GM12878 (cell line): ENCODE results near the gene CLPTM1L.

Experiments
- FOXM1 ChIP-seq: IDR thresholded peaks from 2 replicates; pipeline ENCODE4 v1.6.1; 2012; ENCODE audit warnings: low read depth, mild to moderate bottlenecking, inconsistent platforms, low read length, moderate library complexity
- GATAD2B ChIP-seq: fragments of 450-650 bp; conservative IDR thresholded peaks from 2 replicates; pipeline ENCODE4 v1.6.1; 2017; ENCODE audit warnings: low read depth, mild to moderate bottlenecking, moderate library complexity
- IKZF1 ChIP-seq: fragments of 450-650 bp; conservative IDR thresholded peaks from 2 replicates; pipeline ENCODE4 v1.6.1; 2017; ENCODE audit warnings: antibody characterized with exemption, mild to moderate bottlenecking
- MEF2B ChIP-seq: fragments of 450-650 bp; IDR thresholded peaks from 2 replicates; pipeline ENCODE4 v1.6.1; 2018; ENCODE audit warnings: mild to moderate bottlenecking, moderate library complexity; ENCODE audit not compliant: partially characterized antibody, poor library complexity, severe bottlenecking
- NBN ChIP-seq: fragments of 450-650 bp; IDR thresholded peaks from 2 replicates; pipeline ENCODE4 v1.6.1; 2016
- NFIC ChIP-seq: IDR thresholded peaks from 2 replicates; pipeline ENCODE4 v1.6.1; 2012; ENCODE audit warnings: low read depth, mild to moderate bottlenecking, inconsistent platforms, low read length, moderate library complexity
- NR2F1 ChIP-seq: fragments of 450-650 bp; conservative IDR thresholded peaks from 2 replicates; pipeline ENCODE4 v1.6.1; 2017; ENCODE audit warnings: mild to moderate bottlenecking
- PKNOX1 ChIP-seq: fragments of 450-650 bp; IDR thresholded peaks from 2 replicates; pipeline ENCODE4 v1.6.1; 2016; ENCODE audit warnings: mild to moderate bottlenecking
- POLR2AphosphoS5 ChIP-seq: IDR thresholded peaks from 2 replicates; pipeline ENCODE4 v1.6.1; 2011; ENCODE audit warnings: mild to moderate bottlenecking, low read length, inconsistent platforms
- TAF1 ChIP-seq: IDR thresholded peaks from 2 replicates; pipeline ENCODE4 v1.6.1; 2011; ENCODE audit warnings: mild to moderate bottlenecking, low read depth, low read length, borderline replicate concordance
- USF2 ChIP-seq: IDR thresholded peaks from 2 replicates; pipeline ENCODE4 v1.6.1; 2011; ENCODE audit warnings: low read depth, low read length, improper control_type of control experiment, borderline replicate concordance
- ZBTB11 ChIP-seq: fragments of 450-650 bp; formaldehyde crosslinking; IDR thresholded peaks from 2 replicates; pipeline ENCODE4 v1.5.0; 2022; ENCODE audit warnings: mild to moderate bottlenecking, missing genetic modification characterization
- TF ChIP-seq, protein P1 (sequence below), 3 experiments: IDR thresholded peaks in 2 of 3; conservative IDR thresholded peaks in 1 of 3; 2 replicates each; pipeline ENCODE4 v1.5.1; 2011; ENCODE audit warnings: low read depth in 3 of 3, low read length in 3 of 3, mild to moderate bottlenecking in 3 of 3, control low read depth in 2 of 3, moderate library complexity in 2 of 3, inconsistent platforms in 1 of 3, mixed read lengths in 1 of 3; ENCODE audit not compliant: control insufficient read depth in 2 of 3, insufficient read depth in 1 of 3; ENCODE audit errors: extremely low read depth in 1 of 3

- TF ChIP-seq PKNOX1 (no peak), NBN (no peak), MEF2B (no peak), FOXM1 (no peak), NR2F1 (no peak), TAF1 (no peak), IKZF1 (no peak), POLR2AphosphoS5 (no peak), GATAD2B (no peak), USF2 (no peak), ZBTB11 (CRISPR knock-in tag) (no peak), NFIC (no peak)
- TF ChIP-seq, protein P1, sequence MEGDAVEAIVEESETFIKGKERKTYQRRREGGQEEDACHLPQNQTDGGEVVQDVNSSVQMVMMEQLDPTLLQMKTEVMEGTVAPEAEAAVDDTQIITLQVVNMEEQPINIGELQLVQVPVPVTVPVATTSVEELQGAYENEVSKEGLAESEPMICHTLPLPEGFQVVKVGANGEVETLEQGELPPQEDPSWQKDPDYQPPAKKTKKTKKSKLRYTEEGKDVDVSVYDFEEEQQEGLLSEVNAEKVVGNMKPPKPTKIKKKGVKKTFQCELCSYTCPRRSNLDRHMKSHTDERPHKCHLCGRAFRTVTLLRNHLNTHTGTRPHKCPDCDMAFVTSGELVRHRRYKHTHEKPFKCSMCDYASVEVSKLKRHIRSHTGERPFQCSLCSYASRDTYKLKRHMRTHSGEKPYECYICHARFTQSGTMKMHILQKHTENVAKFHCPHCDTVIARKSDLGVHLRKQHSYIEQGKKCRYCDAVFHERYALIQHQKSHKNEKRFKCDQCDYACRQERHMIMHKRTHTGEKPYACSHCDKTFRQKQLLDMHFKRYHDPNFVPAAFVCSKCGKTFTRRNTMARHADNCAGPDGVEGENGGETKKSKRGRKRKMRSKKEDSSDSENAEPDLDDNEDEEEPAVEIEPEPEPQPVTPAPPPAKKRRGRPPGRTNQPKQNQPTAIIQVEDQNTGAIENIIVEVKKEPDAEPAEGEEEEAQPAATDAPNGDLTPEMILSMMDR (IDR thresholded peaks at IDR 0.05 in 2 of 3, conservative IDR thresholded peaks at IDR 0.05 in 1 of 3; ENCODE audit: control insufficient read depth in 2 of 3, extremely low read depth in 1 of 3, insufficient read depth in 1 of 3, low read depth in 3 of 3, low read length in 3 of 3): no peak
Measured at GRCh38 chr5:1381370-1382247, 36.7 kb upstream of the CLPTM1L start.
